Activated CD4-positive, CD25-positive, alpha-beta regulatory T cell (primary cell): ENCODE data around the gene EIF2S2.

Experiments used
- DNase-seq, 4 experiments: peaks; one replicate each; lab custom pipeline; 2025; lab: John Stamatoyannopoulos, UW

The EIF2S2 gene

GRCh38 chr20:34120213-34120612, 8.2 kb upstream of the EIF2S2 start:
- no peak for DNase-seq

GRCh38 chr20:34115232-34115631, 3.2 kb upstream of the EIF2S2 start:
- DNase-seq = no peak

GRCh38 chr20:34114809-34115208, 2.8 kb upstream of the EIF2S2 start:
- no peak for DNase-seq

DNA sequence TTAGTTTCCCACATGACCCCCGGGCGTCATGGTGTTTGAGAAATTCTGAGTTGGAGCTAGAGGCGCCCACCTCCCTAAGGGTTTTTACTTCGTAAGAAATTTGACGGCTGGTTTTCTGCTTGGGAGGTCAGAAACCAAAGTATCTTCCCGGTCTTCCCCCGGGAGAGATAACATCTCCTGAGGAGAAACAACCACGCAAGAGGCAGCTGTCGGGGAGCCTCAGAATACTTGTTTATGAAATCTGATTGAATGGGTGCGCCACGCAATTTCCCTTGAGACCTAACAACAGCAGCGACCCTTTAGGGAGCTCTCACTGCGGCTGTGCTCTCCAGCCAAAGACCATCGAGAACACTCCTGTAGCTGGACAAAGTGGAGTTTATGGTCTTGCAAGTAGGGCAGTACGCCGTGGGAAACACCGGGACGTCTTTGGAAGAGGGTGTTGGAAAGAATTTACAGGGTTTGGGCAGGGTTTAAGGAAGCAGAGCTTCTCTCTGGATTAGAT, 608 bp upstream of the EIF2S2 start:
- DNase-seq = no peak

GRCh38 chr20:34110745-34111641, 1.1 kb downstream of the EIF2S2 start:
- no peak for DNase-seq

DNA sequence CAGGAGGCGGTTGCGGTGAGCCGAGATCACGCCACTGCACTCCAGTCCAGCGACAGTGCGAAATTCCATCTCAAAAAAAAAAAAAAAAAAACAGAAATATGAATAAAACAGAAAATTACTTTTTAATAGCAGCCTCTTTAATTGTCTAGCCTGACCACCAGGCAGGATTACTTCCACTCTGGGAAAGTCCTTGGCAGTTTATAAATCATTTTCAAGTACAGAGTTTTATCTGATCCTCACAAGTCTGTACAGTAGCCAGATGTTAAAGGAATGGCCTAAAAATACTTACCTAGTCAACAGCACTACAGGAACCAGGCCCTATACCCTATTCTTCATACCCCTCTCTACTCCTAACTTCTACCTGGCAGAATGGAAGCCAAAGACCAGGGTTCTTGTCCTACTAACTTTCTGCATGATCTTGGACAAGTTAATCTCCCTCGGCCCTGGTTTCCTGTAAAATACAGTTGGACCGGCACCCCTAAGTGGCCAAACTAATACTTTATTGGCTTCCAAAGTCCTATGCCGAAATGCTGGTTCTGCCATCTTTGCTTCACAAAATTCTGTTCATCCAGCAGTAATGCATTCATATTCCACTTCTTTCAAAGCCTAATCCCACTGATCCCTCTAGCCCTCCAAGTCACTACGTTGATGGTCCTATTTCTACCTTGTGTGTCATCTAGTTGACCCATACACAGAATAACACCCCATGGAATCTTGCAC, 1.9 kb downstream of the EIF2S2 start:
- no peak for DNase-seq

- DNase-seq = no peak
These were observed 2.6 kb downstream of the EIF2S2 start for GRCh38 chr20:34109442-34109841.

- DNase-seq = no peak
These were observed 3.3 kb downstream of the EIF2S2 start for GRCh38 chr20:34108616-34109174.

DNA sequence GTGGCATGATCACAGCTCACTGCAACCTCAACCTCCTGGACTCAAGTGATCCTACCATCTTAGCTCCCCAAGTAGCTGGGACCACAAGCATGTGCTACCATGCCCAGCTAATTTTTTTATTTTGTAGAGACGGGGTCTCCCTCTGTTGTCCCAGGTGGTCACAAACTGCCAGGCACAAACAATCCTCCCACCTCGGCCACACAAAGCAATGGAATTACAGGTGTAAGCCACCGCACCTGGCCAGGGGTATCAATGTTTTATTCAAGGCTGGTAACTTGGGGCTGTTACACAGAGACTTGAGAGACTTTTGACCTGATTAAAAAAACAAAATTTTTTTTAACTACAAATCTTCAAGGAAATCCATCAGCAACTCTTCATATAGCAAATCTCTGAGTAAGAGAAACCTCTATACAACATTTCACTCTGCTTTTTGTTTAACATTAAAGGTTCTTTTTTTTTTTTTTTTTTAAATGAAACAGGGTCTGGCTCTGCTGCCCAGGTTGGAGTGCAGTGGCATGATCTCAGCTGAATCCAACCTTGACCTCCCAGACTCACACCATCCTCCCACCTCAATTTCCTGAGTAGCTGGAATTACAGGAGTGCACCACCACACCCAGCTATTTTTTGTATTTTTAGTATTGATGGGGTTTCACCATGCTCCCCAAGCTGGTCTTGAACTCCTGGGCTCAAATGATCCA, 5.9 kb downstream of the EIF2S2 start:
- DNase-seq = no peak

DNA sequence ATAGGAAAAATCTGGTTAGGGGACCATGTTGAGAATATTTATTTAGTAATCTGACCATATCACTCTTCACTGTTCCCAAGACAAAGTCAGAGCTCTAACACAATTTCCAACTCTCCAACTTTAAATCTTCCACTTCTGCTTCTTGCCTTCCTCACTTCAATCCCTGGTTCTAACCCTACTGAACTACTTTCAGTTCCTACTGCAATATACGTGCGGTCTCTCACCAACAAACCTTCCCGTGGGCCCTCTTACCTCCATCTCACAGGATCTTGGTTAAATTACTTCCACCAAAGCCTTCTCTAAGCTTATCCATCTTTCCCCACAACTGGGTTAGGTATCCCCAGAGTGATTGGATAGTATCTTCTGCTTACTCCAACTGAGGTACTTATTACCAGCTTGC, 8.0 kb downstream of the EIF2S2 start:
- no peak for DNase-seq

DNA sequence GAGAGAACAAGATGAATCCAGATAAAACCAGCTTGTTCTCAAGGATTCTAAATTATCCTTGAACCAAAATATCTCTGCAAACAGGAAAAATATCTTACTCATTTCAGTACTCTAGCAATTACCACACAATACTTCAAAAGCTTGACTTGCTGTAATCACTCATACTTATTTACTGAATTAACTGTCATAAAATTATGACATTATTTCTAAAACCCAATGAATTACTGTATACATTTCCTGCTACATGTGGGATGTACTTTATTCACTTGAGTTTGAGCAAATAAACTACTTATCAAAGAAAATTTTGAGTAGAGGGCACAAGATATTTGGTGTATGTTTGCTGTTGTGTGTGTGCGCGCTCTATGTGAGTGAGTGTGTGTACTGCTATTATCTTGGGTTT, 9.7 kb downstream of the EIF2S2 start:
- no peak for DNase-seq

- no peak for DNase-seq
These were observed 11.5 kb downstream of the EIF2S2 start for GRCh38 chr20:34100576-34100975.

DNA sequence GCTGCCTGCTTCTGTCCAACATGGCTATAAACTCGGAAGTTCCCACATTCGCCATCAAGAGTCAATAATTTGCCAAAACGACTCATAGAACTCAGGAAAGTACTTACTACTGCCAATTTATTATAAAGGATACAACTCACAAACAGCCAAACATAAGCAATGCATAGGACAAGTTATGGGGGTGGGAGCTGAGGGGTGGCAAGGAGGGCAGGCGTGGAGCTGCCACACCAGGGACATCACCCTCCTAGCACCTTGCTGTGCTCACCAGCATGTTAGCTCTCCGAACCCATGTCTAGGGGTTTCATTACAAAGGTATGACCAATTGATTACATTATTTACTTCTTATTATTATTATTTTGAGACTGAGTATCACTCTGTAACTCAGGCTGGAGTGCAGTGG, 12.4 kb downstream of the EIF2S2 start:
- no peak for DNase-seq

DNA sequence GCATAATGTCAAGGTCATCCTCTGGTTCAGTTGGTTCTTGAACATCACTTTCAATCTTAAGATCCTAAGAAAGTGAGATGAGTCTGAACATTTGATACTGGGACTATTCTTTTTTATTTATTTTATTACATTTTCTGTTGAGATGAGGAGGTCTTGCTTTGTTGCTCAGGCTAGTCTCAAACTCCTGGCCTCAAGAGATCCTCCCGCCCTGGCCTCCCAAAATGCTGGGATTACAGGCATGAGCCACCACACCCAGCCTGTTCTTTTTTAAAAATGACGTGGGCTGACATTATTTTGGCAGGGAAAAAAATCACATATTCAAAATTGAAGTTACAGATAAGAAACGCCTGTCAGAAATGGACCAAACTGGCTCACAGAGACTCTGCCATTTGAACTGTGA, 13.5 kb downstream of the EIF2S2 start:
- no peak for DNase-seq

DNA sequence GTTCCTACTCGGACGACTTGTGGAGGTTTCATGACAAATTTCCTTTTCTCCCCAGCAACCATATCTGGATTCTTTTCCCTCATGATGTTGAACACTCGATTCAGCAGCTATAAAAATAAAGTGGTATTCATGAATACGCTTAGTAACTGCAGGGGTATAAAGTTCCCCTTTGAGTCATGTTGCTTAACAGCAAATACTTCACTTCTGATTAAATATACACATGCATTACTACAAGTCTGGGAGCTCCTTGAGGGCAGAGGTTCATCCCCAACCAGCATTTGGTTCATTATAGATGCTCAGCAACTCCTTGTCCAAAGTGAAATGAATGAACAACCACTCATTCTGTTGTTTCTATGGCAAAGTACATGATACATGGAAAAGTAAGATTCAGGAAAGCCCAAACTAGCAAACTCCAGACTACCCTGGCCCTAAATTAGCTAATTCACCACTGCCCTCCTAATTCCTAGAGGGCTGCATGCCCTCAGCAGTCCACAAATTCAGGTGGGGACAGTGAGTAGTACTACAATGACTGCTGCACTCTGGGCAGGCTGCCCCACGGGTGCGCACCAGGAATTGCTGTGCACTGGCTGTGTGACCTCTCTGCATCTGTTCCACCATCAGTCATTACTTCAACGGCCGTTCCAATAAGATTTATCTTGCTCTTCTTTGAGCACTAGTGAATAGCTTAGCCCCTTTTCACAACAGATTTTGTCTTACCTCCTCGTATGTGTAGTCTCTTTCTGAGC, 15.2 kb downstream of the EIF2S2 start:
- no peak for DNase-seq

DNA sequence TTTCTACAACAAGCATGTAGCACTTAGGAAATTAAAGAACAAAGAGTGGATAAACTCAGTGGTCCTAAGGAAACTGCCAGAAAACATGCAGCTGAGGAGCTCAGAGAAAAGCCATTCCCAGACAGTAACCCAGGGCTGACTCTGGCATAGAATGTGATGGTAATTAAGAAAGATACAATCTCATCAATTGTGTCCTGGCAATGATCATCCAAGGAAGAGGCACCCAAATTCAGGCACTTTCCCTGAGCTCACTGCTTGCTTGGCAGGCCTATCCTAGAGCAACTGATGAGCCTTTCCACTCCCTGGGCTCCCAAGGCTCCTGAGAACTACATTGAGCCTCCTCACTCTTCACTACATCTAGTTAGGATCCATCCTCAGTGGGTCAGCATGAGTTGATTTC, 16.2 kb downstream of the EIF2S2 start:
- DNase-seq = no peak

DNA sequence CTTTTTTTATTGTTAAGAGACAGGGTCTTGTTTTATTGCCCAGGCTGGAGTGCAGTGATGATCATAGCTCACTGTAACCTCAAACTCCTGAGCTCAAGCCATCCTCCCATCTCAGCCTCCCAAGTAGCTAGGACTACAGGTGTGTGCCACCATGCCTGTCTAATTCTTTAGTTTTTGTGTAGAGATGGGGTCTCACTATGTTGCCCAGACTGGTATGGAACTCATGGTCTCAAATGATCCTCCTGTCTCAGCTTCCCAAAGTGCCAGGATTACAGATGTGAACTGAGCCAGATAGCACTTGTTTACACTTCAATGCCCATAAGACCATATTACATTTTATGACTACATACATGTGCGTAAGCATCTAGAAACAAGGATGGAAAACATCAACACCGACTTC, 18.1 kb downstream of the EIF2S2 start:
- DNase-seq = no peak

GRCh38 chr20:34091637-34092200, 20.3 kb downstream of the EIF2S2 start:
- DNase-seq = no peak

GRCh38 chr20:34090645-34091044, 21.4 kb downstream of the EIF2S2 start:
- no peak for DNase-seq

DNA sequence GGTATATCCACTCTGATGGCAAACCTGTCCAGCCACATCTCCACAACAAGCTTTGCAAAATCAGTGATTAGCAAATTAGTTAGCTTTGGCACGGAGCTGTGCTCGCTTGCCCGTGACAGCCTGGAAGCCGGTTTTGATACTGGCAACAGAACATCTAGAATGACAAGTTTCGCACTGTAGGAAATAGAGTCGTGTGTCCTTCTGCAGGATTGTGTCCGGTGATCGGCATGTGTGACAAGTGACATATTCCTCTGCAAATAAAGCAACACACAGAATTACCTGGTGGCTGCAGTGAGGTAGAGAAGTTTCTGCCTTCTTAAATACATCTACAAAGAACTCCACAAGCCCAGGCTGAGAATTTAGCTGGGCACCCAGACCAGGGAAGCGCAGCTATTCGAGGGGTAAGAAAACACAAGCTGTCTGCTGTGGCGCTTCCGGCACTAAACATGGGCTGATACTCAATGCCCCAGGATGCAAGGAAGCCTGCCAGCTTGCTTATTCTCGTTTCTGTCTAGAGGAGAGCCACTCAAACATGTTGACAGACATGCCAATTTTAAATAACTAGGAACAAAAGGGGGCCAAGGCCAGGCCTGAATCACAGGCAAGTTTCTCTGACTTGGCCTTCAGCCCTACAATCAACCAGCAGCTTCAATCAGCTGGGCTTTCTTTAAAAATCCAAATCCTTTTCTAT, 22.2 kb downstream of the EIF2S2 start:
- DNase-seq = no peak

DNA sequence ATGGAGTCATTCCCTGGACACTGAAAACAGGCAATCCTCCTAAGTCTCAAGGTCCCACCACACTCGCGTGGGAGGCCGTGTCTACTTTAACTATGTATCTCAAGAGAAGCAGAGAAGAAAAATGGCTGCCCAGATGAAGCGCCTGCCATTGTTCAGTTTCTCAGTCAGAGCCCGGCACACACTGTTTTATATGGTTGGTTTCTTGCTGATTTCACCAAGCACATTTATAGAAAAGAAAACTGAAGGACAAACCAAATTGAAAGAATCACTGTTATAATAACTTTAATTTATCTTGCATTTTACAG, 22.9 kb downstream of the EIF2S2 start:
- no peak for DNase-seq
